KBM-7 (cell line): ENCODE measurements around the gene RAB40AL.
"Not testable (repeated sequence)": the region's sequence is repeated elsewhere in the genome, so short reads cannot be mapped to it uniquely, and the experiment has no call there.

ENCODE experiments used
- DNase-seq: peaks from one replicate; pipeline ENCODE4 v3.0.0-alpha.2; 2015
- in situ Hi-C: fragments of 300-500 bp; cut with MboI; formaldehyde crosslinking; loops from 2 replicates; pipeline ENCODE4 v1.14.3; 2020; ENCODE audit warnings: low sequenced_read_pairs, low pct_unique_long_range_greater_than_20kb, mixed read lengths

RAB40AL gene, protein sequence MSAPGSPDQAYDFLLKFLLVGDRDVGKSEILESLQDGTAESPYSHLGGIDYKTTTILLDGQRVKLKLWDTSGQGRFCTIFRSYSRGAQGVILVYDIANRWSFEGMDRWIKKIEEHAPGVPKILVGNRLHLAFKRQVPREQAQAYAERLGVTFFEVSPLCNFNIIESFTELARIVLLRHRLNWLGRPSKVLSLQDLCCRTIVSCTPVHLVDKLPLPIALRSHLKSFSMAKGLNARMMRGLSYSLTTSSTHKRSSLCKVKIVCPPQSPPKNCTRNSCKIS

DNA sequence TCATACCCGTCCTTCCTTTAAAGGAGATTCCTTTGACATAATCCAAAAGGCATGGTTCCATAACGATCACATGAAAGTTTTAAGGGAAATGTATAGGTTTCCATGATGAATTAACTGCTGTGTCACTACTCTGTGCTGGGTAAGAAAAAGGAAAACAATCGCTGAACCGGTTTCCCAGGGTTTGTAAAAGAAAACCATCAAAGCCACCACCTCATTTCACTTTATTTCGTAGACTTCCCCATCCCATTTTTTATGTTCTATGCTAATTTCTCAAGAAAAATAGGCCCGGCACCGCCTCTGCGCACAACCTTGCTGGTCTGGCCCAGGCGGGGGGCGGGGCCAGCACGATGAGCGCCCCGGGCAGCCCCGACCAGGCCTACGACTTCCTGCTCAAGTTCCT, at the start of gene RAB40AL:
TSS of gene RAB40AL (plus strand) at position 301 of the 400 bp plus-strand sequence. CDS start at position 348, 47 bp downstream.
- in situ Hi-C loops, DNase-seq: not testable (repeated sequence)

DNA sequence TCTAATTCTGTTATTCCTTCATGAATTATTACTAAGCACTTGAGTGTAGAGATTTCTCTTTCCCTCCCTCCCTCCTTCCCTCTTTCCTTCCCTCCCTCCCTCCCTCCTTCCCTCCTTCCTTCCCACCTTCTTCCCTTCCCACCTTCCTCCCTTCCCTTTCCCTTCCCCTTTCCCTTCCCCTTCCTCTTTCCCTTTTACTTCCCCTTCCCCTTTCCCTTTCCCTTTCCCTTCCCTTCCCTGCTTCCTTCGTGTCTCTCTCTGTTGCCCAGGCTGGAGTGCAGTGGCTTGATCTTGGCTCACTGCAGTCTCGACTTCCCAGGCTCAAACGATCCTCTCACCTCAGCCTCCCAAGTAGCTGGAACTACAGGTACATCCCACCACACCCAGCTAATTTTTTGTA, 49.4 kb upstream of the RAB40AL start:
- in situ Hi-C loops: loop anchor here (25.0 kb wide), 1 partner anchor 750 kb away; the partner anchor contains the start of genes TCEAL2 and TCEAL6
- DNase-seq: no peak

DNA sequence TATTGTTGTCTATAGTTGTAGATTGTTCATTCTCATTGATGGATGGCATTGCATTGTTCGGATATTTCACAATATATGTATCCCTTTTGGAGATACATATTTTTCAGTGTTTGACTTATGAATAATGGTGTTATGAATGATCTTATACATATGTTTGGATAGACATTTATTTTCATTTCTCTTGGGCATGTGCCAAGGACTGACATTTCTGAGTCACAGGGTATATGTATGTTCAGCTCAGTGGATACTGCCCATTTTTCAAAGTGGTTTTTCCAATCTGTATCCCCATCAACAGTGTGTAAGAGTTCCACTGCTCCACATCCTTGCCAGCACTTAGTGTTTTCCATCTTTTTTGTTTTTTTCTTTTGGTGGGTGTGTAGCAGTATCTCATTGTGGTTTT, 45.0 kb upstream of the RAB40AL start:
- in situ Hi-C loops: loop anchor here (25.0 kb wide), 1 partner anchor 755 kb away; the partner anchor contains the start of genes TCEAL2 and TCEAL6
- DNase-seq: no peak

DNA sequence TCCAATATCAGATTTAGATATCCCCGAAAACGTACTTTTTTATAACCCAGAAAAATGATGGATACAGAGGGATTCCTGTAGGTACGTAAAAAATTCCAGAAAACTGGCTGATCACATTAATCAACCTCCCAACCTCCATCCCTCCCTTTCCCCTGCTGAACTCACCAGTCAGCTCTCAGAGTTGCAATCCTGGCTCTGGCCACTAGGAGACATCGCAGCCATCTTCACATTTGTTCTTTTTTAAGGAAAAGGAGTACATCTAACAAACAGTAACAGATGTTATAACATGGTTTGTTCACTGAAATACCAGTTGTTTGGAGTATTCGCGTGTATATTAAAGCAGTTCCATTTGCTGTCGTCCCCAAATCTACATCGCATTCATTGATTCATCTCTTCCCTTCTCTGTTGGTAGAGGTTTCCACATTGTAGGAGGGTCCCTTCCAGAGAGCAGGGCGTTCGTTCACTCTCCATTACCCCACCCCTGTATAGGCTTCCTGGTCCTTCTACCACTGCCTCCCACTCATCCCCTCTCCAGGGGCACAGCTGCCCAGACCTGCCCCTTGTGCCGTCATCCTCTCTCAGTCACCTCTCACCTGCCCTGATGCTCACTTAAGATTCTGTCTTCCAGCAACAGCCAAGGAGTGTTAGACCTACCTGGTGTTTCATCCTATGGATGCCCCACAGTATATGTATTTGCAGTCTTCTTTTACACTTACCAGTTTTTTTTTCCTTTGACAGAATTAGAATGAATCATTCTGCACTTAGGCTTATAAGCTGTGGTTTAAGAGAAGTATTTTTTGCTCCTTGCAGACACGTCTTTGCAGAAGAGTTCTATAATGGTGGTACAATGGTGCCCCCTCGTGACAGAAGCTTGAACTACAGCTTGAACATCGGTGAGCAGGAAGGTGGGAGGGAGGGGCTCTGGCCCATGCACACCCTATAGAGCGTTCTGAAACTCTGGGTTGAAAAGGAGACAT, 36.8 kb upstream of the RAB40AL start:
- peak; percentile 92 for DNase-seq

DNA sequence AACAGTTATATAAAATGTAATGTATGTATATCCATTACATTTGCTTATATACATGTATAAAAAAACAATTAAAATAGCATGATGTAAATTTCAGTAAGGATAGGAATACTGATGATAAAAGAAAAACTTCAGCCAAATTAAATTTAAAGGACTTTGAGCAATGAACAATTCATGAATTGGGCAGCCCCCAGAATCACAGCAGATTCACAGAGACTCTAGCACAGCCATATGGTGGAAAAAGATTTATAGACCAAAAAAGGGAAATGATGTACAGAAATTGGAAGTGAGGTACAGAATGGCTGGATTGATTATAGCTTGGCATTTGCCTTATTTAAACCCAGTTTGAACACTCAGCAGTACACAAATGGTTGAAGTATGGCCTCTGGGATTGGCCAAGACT, 34.7 kb upstream of the RAB40AL start:
- DNase-seq: no peak
- in situ Hi-C loops: no loop called here

More for the DNA sequence above, 36.8 kb upstream of the RAB40AL start:
- in situ Hi-C loops: loop anchor here (25.0 kb wide), 1 partner anchor 763 kb away; the partner anchor contains the start of genes TCEAL2 and TCEAL6

DNA sequence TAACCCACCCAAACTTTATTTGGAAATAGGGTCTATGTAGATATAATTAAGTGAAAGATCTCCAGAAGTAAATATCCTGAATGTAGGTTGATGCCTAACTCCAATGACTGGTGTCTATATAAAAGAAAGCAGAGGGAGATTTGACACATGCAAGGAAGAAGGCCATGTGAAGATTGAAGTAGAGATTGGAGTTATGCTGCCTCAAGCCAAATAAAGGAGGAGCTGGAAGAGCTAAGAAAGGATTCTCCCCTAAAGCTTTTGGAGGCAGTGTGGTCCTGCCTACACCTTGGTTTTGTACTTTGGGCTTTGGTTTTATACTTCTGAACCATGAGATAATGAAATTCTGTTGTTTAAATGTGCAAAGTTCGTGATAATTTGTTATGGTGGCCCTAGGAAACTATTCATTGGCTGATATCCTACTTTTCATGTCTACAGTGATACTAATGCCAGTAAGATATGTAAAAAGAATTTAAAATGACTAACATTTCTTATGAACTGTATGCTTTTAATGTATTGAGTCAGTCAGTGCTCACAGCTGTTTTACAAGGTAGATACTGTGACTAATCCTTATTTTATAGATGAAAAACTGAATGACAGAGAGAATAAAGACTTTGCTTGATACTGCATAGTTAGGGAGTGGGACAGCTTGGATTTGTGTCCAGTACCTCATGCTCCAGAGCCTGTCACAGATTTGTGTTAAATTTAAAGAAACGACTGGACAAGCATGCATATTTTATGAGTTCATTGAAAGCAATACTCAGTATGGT, 5.9 kb upstream of the RAB40AL start:
- in situ Hi-C loops: no loop called here
- DNase-seq: no peak

DNA sequence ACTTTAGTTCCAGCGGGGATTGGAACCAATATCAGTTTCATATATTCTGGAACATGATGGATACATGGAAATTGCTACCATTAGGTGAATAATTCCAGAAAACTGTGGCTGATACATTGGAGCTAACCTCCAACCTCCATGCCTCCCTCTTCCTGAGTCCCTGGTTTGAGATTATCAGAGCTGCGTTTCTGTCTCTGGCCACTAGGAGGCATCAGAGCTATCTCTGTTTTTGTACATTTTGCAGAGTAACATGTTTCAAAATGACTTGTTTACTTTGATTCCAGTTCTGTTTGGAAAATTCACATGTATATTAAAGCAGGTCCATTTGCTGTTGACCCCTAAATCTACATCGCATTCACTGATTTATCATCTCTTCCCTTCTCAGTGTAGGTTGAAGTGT, 2.4 kb upstream of the RAB40AL start:
- in situ Hi-C loops: no loop called here
- peak; percentile 74 for DNase-seq

DNA sequence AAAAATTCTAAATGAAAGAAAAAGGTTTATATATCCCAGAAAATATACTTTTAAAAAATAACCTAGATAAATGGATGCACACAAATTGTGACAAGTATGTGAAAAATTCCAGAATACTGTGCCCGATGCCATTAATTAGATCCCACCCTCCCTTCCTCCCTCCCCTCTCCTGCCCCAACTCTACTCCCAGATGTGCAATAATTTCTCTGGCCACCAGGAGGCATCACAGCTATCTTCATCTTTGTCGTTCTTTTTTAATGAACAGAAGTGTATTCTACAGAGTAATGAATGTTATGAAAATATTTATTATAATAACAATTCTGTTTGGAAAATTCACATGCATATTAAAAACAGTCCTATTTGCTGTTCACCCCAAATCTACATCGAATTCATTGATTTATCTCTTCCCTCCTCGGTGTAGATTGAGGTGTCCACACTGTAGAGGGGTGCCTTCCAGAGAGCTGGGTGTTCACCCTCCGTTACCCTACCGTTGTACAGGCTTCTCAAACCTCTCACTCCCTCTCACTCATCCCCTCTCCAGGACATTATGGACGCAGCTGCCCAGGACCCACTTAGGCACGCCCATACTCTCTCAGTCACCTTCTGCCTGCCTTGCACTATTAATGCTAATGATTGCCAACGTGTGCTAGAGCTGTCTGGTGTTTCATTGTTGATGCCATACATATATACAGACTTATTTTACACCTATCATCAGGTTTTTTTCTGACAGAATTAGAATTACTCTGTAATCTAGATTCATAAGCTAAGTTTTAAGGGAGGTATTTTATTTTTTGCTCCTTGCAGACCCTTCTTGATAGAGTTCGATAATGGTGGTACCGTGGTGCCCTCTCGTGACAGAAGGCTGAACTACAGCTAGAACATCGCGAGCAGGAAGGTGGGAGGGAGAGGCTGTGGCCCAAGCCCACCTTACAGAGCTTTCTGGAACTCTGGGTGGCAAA, 14.1 kb downstream of the RAB40AL start:
- in situ Hi-C loops: loop anchor here (25.0 kb wide), 1 partner anchor 211 kb away; no protein-coding TSS in a partner anchor
- DNase-seq: peak; percentile 93

DNA sequence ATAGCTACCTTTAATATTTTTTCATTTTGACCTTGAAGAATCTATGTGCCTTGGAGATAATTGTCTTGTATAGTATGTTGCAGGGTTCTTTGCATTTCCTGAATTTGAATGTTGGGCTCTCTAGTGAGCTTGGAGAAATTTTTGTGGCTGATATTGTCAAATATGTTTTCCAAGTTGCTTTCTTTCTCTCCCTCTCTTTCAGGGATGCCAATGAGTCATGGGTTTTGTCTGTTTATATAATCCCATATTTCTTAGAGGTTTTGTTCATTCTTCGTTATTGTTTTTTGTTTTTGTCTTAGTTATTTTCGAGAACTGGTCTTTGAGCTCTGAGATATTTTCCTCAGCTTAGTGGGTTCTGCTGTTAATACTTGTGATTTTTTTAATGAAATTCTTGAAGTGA, 20.7 kb downstream of the RAB40AL start:
- DNase-seq: no peak
- in situ Hi-C loops: loop anchor here (25.0 kb wide), 1 partner anchor 205 kb away; no protein-coding TSS in a partner anchor

DNA sequence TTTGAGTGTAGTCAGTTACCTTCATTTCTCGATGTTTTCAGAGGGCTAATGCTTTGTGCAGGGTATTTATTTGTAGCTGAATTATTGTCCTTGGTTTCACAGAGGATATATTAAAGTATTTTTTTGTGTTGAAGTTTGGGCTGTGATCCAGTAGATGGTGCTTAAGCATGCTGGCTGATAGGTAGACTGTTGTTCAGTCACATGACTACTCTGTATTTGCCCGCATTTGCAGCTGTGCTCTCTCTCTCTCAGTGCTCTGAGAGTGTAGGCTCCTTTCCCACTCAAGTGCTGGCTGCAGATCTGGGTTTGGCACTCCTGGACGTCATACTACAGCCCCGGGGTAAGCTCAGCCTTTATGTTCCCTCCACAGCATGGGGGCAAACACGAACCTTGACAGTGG, 21.7 kb downstream of the RAB40AL start:
- DNase-seq: peak; percentile 71
- in situ Hi-C loops: loop anchor here (25.0 kb wide), 1 partner anchor 204 kb away; no protein-coding TSS in a partner anchor

DNA sequence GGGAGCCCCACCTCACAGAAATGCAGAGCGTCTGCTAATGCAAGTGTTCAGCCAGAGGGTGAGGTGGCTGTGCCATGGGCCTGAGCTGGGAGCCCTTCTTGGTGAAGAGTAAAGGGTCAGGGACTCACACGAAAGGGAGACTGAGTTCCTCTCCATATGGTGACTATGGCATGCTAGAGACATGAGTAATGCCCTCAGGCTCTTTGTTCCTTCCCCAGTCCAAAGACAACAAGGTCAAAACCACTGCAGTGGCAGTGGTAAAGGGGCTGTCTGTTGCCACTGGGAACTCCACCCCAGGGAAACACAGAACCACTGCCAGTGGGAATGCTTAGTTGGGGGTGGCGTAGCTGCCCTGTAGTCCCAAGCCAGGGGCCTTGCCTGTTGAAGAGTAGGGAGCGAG, 22.4 kb downstream of the RAB40AL start:
- in situ Hi-C loops: loop anchor here (25.0 kb wide), 1 partner anchor 203 kb away; no protein-coding TSS in a partner anchor
- DNase-seq: peak; percentile 29

DNA sequence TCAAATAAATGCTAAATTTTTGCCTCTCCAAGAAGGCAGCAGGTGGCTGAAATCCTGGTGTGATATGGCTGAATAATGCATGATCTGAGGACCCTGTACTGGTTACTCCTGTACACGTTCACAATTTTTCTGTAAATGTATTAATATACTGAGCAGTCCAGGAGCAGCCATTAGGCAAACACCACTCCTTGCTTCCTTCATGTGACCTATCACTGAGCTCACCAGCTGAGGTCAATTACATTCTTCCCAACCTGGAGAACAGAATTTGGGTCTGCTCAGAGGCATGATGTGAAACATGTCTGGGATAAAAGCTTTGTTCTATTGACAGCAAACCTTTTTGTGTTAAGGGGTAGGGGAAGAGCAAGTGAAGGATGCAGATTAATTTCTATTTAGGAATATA, 26.9 kb downstream of the RAB40AL start:
- no peak for DNase-seq
- in situ Hi-C loops: loop anchor here (25.0 kb wide), 1 partner anchor 198 kb away; no protein-coding TSS in a partner anchor

DNA sequence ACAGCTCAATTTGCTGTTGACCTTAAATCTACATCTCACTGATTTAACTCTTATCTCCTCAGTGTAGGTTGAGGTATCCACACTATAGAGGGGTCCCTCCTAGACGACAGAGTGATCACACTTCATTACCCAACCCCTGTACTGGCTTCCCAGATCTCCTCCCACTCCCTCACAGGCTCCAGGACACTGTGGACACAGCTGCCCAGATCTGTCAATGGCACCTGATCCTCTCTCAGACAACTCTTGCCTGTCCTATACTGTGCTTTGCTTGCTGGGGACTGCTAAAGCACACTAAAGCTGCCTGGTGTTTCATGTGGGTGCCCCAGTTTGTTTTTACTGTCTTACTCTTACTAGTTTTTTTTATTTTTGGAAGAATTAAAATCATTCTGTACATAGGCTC, 27.9 kb downstream of the RAB40AL start:
- DNase-seq: no peak
- in situ Hi-C loops: loop anchor here (25.0 kb wide), 1 partner anchor 197 kb away; no protein-coding TSS in a partner anchor

DNA sequence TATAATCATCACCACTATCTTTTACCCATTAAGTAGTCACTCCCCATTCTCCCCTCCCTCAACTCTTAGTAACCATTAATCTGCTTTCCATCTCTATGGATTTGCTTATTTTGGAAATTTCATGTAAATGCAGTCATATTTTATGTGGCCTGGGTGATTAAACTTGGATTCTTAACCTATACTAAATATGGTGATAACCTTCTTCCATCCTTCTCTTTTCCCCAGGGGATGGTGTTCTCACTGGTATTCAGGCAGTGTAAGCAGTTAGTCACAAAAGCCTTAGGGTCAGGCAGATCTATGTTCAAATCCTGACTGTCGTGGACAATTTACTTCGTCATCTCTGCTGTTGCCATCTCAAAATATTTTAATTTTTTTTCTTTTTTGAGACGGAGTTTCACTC, 29.6 kb downstream of the RAB40AL start:
- in situ Hi-C loops: loop anchor here (25.0 kb wide), 1 partner anchor 196 kb away; no protein-coding TSS in a partner anchor
- DNase-seq: no peak

DNA sequence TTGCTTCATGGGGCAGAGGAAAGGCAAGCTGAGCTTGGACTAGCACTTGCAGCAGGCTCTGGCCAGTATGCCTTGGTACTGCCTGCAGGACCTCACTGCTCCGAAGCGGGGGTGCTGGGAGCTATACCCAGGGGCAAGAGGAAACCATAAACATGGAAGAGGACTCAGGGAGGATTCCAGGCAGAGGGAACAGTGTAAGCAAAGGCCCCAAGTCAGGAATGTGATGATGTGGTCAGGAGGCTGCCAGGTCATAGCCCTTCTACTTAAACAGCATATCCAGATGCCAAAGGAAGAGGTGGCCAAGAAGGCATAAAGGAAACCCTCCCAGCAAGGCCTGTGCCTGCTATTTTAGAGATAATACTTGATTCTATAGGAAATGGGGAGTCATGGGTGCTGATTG, 31.1 kb downstream of the RAB40AL start:
- in situ Hi-C loops: loop anchor here (25.0 kb wide), 1 partner anchor 194 kb away; no protein-coding TSS in a partner anchor
- no peak for DNase-seq

DNA sequence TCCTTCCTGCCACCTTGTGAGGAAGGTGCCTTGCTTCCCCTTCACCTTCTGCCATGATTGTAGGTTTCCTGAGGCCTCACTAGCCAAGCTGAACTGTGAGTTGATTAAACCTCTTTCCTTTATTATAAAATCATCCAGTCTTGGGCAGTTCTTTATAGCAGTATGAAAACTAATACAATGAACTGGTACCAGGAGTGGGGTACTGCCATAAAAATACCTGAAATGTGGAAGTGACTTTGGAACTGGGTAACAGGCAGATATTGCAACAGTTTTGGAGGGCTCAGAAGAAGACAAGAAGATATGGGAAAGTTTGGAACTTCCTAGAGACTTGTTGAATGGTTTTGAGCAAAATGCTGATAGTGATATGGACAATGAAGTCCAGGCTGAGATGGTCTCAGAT, 34.5 kb downstream of the RAB40AL start:
- in situ Hi-C loops: loop anchor here (25.0 kb wide), 1 partner anchor 191 kb away; no protein-coding TSS in a partner anchor
- DNase-seq: not testable (repeated sequence)

DNA sequence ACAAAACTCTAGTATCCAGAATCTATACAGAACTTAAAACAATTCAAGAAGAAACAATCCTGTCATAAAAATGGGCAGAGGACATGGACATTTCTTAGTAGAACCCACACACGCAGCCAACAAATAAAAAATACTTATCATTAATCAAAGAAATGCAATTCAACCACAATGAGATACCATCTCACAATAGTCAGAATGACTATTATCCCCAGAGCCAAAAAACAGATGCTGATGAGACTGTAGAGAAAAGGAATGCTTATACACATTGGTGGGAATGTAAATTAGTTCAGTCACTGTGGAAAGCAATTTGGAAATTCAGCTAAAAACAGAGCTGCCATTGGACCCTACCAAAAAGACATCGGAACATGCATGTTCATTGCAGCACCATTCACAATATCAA, 37.9 kb downstream of the RAB40AL start:
- DNase-seq: no peak
- in situ Hi-C loops: no loop called here
